Measurements from ENCODE around the gene DNAAF3.
A peak's percentile ranks its signal among the peaks of the same experiment; 100 is the strongest.

The DNAAF3 gene

DNA sequence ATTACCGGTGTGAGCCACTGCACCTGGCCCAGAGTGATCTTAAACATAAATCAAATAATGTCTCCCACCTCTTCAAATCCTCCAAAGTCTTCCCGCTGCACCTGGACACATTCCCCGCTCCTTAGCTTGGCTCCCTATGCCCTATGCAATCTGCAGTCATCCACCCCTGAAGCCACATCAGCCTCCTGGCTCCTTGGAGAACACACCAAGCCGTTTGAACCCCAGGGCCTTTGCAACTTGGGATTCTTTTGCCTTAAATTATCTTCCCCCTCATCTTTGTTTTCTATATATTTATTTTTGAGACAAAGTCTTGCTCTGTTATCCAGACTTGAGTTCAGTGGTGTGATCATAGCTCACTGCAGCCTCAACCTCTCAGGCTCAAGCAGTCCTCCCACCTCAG is 2.7 kb upstream of the DNAAF3 start:
- H3K4me3 ChIP-seq (replicated peaks; ENCODE audit: low read depth, low read length): no peak overlapping the region

DNA sequence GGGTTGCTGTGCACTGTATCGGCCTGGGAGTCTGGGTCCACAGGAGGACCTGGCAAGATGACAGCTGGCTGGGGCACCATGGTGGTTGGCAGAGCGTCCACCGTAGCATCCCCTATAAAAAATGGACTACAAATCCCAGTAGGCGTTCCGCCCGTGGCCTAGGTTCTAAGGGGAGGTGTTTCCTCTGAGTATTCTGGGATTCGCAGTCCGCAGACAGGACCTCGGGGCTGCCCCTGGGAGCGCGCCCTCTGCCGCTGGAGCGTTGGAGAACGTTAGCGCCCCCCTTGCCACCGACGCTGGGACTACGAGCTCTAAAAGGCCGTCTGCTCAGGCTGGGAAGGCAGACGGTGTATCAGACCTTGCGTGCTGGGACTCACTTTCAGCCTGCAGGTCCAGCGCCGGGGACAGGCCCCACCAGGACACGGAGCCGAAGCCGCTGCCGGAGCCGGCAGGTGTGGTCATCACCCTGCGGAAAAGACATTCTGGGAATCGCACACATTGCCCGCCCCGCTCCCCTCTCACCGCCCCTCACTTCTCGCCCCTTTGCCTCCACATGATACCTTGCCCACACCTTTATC is 372 bp downstream of the DNAAF3 start:
- peak overlapping the region; percentile 64 for H3K4me3 ChIP-seq (replicated peaks; ENCODE audit: low read depth, low read length)
- DNase-seq (ENCODE audit: low read depth): peak; percentile 84
- TF ChIP-seq, protein P1, sequence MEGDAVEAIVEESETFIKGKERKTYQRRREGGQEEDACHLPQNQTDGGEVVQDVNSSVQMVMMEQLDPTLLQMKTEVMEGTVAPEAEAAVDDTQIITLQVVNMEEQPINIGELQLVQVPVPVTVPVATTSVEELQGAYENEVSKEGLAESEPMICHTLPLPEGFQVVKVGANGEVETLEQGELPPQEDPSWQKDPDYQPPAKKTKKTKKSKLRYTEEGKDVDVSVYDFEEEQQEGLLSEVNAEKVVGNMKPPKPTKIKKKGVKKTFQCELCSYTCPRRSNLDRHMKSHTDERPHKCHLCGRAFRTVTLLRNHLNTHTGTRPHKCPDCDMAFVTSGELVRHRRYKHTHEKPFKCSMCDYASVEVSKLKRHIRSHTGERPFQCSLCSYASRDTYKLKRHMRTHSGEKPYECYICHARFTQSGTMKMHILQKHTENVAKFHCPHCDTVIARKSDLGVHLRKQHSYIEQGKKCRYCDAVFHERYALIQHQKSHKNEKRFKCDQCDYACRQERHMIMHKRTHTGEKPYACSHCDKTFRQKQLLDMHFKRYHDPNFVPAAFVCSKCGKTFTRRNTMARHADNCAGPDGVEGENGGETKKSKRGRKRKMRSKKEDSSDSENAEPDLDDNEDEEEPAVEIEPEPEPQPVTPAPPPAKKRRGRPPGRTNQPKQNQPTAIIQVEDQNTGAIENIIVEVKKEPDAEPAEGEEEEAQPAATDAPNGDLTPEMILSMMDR (IDR thresholded peaks at IDR 0.05; ENCODE audit: low read length, missing control alignments): peak; percentile 68

More for the DNA sequence above, 2.7 kb upstream of the DNAAF3 start:
- no peak for DNase-seq (ENCODE audit: low read depth)
- TF ChIP-seq, protein P1 (IDR thresholded peaks at IDR 0.05; ENCODE audit: low read length, missing control alignments): no peak

DNA sequence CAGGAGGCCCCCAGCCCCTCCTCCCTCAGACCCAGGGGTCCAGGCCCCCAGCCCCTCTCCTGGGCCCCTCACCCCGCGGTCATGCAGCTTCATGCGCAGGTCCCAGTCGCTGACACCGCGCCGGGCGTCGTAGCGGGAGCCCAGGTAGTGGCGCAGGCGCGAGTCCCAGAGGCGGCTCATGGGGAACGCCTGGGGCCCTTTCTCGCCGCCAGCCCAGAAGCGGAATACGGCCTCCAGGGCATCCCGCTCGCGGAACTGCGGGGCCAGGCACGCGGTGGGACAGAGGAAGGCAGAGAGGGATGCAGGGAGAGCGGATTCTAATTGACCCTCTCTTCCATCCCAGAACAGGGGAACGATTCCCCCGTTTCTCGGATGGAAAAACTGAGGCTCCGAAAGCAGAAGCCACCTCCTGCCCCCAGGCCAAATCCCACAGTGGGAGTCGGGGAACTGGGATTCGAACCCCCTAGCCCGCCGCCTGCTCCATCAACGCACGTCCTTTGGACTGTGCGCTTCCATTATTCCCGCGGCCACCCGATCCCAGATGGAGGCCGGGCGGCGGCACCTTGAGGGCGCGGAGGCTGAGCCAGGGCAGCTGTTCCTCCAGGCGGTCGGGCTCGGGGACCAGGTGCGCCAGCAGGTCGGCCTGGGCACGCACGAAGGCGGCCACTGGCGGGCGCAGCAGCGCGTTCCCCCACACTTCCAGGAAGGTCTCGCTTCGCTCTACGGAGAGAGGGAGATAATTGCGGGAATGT is 4.7 kb downstream of the DNAAF3 start:
- TF ChIP-seq, protein P1 (IDR thresholded peaks at IDR 0.05; ENCODE audit: low read length, missing control alignments): no peak
- H3K4me3 ChIP-seq (replicated peaks; ENCODE audit: low read depth, low read length): no peak overlapping the region
- no peak for DNase-seq (ENCODE audit: low read depth)

DNA sequence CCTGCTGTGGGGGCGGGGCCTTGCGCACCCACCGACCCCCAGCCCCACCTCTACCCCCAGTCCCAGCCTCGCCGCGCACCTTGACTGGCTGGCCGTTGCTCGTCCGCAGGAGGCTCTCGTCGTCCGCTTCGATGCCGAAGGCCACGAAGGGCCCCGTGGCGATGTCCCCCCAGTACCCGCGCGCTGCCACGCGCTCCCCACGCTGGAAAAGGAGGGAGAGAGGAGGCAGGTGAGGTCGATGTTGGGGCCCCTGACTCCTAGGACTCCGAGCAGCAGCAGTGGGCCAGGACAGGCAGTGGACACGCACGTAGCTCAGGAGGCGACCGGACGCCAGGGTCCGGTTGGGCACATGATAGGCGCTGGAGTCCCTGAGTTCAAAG is 5.4 kb downstream of the DNAAF3 start:
- DNase-seq (ENCODE audit: low read depth): no peak
- no peak overlapping the region for H3K4me3 ChIP-seq (replicated peaks; ENCODE audit: low read depth, low read length)
- TF ChIP-seq, protein P1 (IDR thresholded peaks at IDR 0.05; ENCODE audit: low read length, missing control alignments): no peak

DNA sequence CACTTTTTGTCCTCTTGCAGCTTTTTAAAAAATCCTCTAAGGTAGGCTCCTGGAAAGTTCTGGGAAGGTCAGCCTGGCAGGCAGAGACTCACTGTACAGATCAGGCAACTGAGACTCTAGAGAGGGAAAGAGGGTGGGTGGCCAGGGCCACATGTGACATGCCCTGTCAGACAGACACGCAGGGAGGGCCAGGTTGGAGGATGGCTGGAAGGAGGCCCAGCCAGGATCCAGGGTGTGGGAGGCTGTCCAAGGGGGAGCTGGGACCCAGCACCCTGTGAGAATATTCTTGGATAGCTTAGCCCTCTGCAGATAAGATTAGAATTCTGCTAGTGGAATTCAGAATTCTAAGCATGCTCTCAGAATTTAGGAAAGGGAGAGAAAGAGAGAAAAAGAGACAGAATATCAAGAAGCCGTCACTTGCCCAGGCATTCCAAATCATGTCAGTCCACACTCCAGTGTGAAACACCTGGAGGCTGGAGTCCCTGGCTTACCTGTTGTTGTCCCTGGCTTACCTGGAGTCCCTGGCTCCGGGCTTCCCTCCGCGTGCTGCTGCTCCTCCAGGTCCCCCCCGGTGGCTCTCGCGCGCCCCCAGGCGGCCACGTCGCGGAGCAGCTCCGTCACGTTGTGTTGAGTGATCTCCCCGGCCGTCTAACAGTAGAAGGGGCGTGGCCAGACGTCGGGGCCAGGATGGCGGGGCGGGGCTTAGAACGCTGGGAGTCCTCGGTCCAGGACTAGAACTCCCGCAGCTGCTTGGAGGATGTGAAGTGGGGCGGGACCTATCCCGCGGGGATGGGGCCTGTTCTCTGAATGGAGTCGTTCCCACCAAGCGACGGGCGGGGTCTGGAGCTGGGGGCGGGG is 6.1 kb downstream of the DNAAF3 start:
- no peak overlapping the region for H3K4me3 ChIP-seq (replicated peaks; ENCODE audit: low read depth, low read length)
- TF ChIP-seq, protein P1 (IDR thresholded peaks at IDR 0.05; ENCODE audit: low read length, missing control alignments): peak; percentile 84
- DNase-seq (ENCODE audit: low read depth): peak; percentile 85

DNA sequence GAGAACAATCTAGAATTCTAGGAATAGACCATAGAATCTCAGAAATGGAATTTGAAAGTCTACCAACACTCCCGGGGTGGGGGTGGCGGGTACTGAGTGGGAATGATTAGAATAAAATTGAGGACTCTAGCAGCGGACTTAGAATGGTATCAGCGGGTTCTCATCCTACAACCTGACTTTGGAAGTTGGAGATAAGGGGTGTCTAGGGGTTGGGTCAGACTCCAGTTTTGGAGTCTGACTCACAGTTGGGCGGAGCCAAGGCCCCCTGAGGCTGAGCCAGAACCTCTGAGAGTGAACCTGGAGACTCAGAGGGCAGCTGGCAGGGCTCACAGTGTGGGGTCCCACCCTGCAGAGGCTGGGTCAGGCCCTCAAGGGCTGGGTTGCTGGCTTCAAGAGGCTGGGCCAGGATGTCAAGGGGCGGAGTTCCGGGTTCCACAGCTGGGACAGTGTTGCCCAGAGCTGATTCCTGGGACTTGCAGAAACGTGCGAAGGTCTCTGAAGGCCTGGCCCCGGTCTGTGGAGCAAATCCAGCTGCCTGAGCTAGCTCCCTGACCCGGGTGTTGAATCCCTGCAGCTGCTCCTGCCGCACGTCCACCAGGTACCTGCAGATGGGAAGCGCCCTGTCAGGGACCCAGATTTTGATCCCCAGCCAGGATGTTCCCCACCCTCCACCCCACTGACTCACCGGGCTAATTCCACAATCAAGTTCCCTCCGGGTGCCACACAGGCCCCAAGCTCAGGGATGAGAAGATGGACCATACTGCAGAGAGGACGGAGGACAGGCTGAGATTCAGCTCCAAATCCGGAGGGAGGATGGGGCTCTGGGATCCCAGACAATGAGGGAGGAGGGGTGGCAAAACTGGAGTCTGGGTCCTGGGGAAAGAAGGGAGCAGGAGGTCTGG is 7.3 kb downstream of the DNAAF3 start:
- peak; percentile 49 for DNase-seq (ENCODE audit: low read depth)
- TF ChIP-seq, protein P1 (IDR thresholded peaks at IDR 0.05; ENCODE audit: low read length, missing control alignments): no peak
- no peak overlapping the region for H3K4me3 ChIP-seq (replicated peaks; ENCODE audit: low read depth, low read length)

Measured in fibroblast of pulmonary artery (primary cell).